Measurements from ENCODE around the gene ZNF575. TPM values are rescaled to one million over a fixed set of nuclear protein-coding genes. Genes with fewer than 3 reads are reported as not detected.

ZNF575 gene
- total RNA-seq, 3 donors from 2014 or later: 1.6 to 3.0 (median 2.0) TPM

DNA sequence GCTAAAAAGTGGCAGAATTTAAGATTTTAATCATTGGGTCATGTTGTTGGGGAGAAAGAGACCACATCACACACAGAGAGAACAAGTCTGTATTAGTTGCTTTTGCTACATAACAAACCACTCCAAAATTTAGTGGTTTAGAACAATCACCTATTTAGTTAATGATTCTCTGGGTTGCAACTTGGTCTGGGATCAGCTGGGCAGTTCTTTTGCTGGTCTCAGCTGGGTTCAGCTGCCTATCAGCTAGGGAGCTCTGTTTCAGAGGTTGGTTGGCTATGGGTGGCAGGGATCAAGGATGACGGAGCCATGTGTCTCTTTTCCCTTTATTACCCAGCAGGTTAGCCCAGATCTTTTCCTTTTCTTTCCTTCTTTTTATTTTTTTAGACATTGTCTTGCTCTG is 51.5 kb downstream of the ZNF575 start:
- ATAC-seq (no peak), DNase-seq (no peak)
- Mint-ChIP-seq H3K4me1 (ENCODE audit: low read depth) (peaks cover 13% of the 10 kb centered on the region), H3K9me3 (no peaks in the 10 kb centered on the region), H3K4me3 (no peak overlapping the region), H3K36me3 (ENCODE audit: insufficient read depth) (peaks cover 7% of the 10 kb centered on the region), H3K27me3 (ENCODE audit: low read depth) (no peaks in the 10 kb centered on the region)

Other genes with a start within 250 kb of the ZNF575 start
- not detected for gene CD177, start 179.5 kb upstream of the ZNF575 start, total RNA-seq
- gene TEX101, start 118.3 kb upstream of the ZNF575 start, total RNA-seq: not detected
- 1 to 10 TPM; 1.5 to 3.1 (median 2.2) TPM for gene LYPD3, start 67.6 kb upstream of the ZNF575 start, total RNA-seq
- gene PHLDB3, start 28.4 kb upstream of the ZNF575 start, total RNA-seq: 10 to 100 TPM; 17.0 to 33.7 (median 26.2) TPM
- 10 to 100 TPM; 29.3 to 36.8 (median 33.7) TPM for gene ETHE1, start 6.0 kb upstream of the ZNF575 start, total RNA-seq
- gene XRCC1, start 42.3 kb downstream of the ZNF575 start, total RNA-seq: 10 to 100 TPM; 21.0 to 24.2 (median 23.1) TPM
- 1 to 10 TPM; 1.3 to 2.5 (median 2.2) TPM for gene PINLYP, start 42.6 kb downstream of the ZNF575 start, total RNA-seq
- 10 to 100 TPM; 31.7 to 38.2 (median 33.5) TPM for gene IRGQ, start 62.9 kb downstream of the ZNF575 start, total RNA-seq
- 10 to 100 TPM; 16.6 to 22.3 (median 18.5) TPM for gene ZNF576, start 63.4 kb downstream of the ZNF575 start, total RNA-seq
- under 1 TPM; 0.25 to 0.87 (median 0.30) TPM for gene SRRM5, start 78.9 kb downstream of the ZNF575 start, total RNA-seq
- gene ZNF428, start 86.4 kb downstream of the ZNF575 start, total RNA-seq: 10 to 100 TPM; 20.6 to 27.6 (median 25.5) TPM
- gene CADM4, start 106.7 kb downstream of the ZNF575 start, total RNA-seq: under 1 TPM; 0.40 to 0.63 (median 0.42) TPM
- 1 to 10 TPM; 3.3 to 5.2 (median 4.7) TPM for gene PLAUR, start 137.0 kb downstream of the ZNF575 start, total RNA-seq
- gene IRGC, start 182.9 kb downstream of the ZNF575 start, total RNA-seq: not detected
- 100 to 1,000 TPM; 102 to 114 (median 109) TPM for gene SMG9, start 221.8 kb downstream of the ZNF575 start, total RNA-seq
- gene KCNN4, start 247.8 kb downstream of the ZNF575 start, total RNA-seq: 100 to 1,000 TPM in 1 of 3 donors, 10 to 100 TPM in 2; 90.6 to 123 (median 94.7) TPM